GM23338 (cell line): ENCODE measurements around the gene RBL2. TPM values are rescaled to one million over a fixed set of nuclear protein-coding genes. Genes with fewer than 3 reads are reported as not detected.

Source experiments
- ATAC-seq: fragments of 200-7000 bp; cut with Tn5 transposase; 3 replicates; pipeline ENCODE4 v1.9.1; 2020
- DNase-seq: peaks from one replicate; pipeline ENCODE4 v3.0.0-alpha.2; 2015; ENCODE audit warnings: low spot score
- H2AFZ ChIP-seq: fragments of 200-600 bp; sonication (generic); 2 replicates; pipeline ENCODE4 v1.8.0; 2016; ENCODE audit warnings: antibody characterized with exemption, mild to moderate bottlenecking, moderate library complexity
- H3F3A ChIP-seq: fragments of 200-600 bp; sonication (generic); replicated peaks from 2 replicates; pipeline ENCODE4 v1.8.0; 2017; ENCODE audit warnings: antibody characterized with exemption, mixed run types, low read depth
- H3K27ac ChIP-seq: fragments of 200-600 bp; sonication (generic); 2 replicates; pipeline ENCODE4 v1.6.1; 2016; ENCODE audit warnings: low read depth
- H3K27me3 ChIP-seq: fragments of 200-600 bp; sonication (generic); 2 replicates; pipeline ENCODE4 v1.8.0; 2016; ENCODE audit warnings: mild to moderate bottlenecking, mixed run types, moderate library complexity; ENCODE audit not compliant: insufficient read depth
- H3K36me3 ChIP-seq: fragments of 200-600 bp; sonication (generic); 2 replicates; pipeline ENCODE4 v1.8.0; 2016; ENCODE audit warnings: mild to moderate bottlenecking; ENCODE audit not compliant: insufficient read depth
- H3K4me1 ChIP-seq: fragments of 200-600 bp; sonication (generic); 2 replicates; pipeline ENCODE4 v1.8.0; 2016; ENCODE audit warnings: mild to moderate bottlenecking, moderate library complexity; ENCODE audit not compliant: insufficient read depth
- H3K4me2 ChIP-seq: fragments of 200-600 bp; sonication (generic); 2 replicates; pipeline ENCODE4 v1.7.1; 2017; ENCODE audit warnings: mixed run types
- H3K4me3 ChIP-seq: fragments of 200-600 bp; sonication (generic); 2 replicates; pipeline ENCODE4 v1.6.1; 2016; ENCODE audit warnings: mixed run types
- H3K79me2 ChIP-seq: fragments of 200-600 bp; sonication (generic); replicated peaks from 2 replicates; pipeline ENCODE4 v1.8.0; 2017; ENCODE audit warnings: mild to moderate bottlenecking; ENCODE audit not compliant: insufficient read depth
- H3K9me2 ChIP-seq: fragments of 200-600 bp; sonication (generic); 2 replicates; pipeline ENCODE4 v1.8.0; 2017; ENCODE audit not compliant: insufficient read depth
- H4K20me1 ChIP-seq: fragments of 200-600 bp; sonication (generic); replicated peaks from 2 replicates; pipeline ENCODE4 v1.8.0; 2017; ENCODE audit warnings: mild to moderate bottlenecking; ENCODE audit not compliant: insufficient read depth
- H3K27ac Mint-ChIP-seq: 2 replicates; pipeline ENCODE4 v1.8.0; 2020; ENCODE audit warnings: inconsistent platforms, mild to moderate bottlenecking, moderate library complexity, mixed read lengths
- H3K27me3 Mint-ChIP-seq: 3 replicates; pipeline ENCODE4 v1.8.0; 2022; ENCODE audit warnings: low read depth, mild to moderate bottlenecking, moderate library complexity, mixed read lengths, inconsistent platforms; ENCODE audit not compliant: insufficient read depth, poor library complexity
- H3K36me3 Mint-ChIP-seq: 3 replicates; pipeline ENCODE4 v1.8.0; 2021; ENCODE audit warnings: low read depth, mild to moderate bottlenecking, inconsistent platforms, moderate library complexity, mixed read lengths
- H3K4me1 Mint-ChIP-seq: 3 replicates; pipeline ENCODE4 v1.8.0; 2020; ENCODE audit warnings: mild to moderate bottlenecking, inconsistent platforms, mixed read lengths
- H3K4me3 Mint-ChIP-seq: 3 replicates; pipeline ENCODE4 v1.8.0; 2021; ENCODE audit warnings: moderate library complexity, mild to moderate bottlenecking, inconsistent platforms, mixed read lengths
- H3K9me3 Mint-ChIP-seq: 3 replicates; pipeline ENCODE4 v1.8.0; 2020; ENCODE audit warnings: moderate library complexity, mild to moderate bottlenecking, inconsistent platforms, mixed read lengths
- CREB1 ChIP-seq: fragments of 250-450 bp; sonication (Bioruptor Pico); IDR thresholded peaks from 2 replicates; pipeline ENCODE4 v1.5.0; 2020; ENCODE audit warnings: low read depth, mild to moderate bottlenecking, moderate library complexity
- EZH2phosphoT487 ChIP-seq: fragments of 200-600 bp; sonication (generic); IDR thresholded peaks from one replicate; pipeline ENCODE4 v1.8.1; 2018; ENCODE audit warnings: antibody characterized with exemption; ENCODE audit not compliant: unreplicated experiment
- JUNB ChIP-seq: IDR thresholded peaks from one replicate; pipeline ENCODE4 v1.6.1; 2016; ENCODE audit warnings: antibody characterized with exemption; ENCODE audit not compliant: unreplicated experiment
- POLR2AphosphoS5 ChIP-seq: IDR thresholded peaks from 2 replicates; pipeline ENCODE4 v1.6.1; 2016; ENCODE audit warnings: antibody characterized with exemption, low read depth
- polyA plus RNA-seq: library from polyadenylated mRNA; unstranded; fragments of >200 nt; fragmentation: Nextera tagmentation; extraction: Ambion mirVana; gene quantifications from 2 replicates; pipeline ENCODE4 v1.2.1, GENCODE V29; 2016
- total RNA-seq: library from RNA; depleted of rRNA; stranded (reverse); fragments of >200 nt; shearing (Covaris generic); gene quantifications from 2 replicates; pipeline ENCODE4 v1.2.3, GENCODE V29; 2014
- TF ChIP-seq, protein P1 (sequence below): fragments of 250-450 bp; sonication (Bioruptor Pico); IDR thresholded peaks from 2 replicates; pipeline ENCODE4 v1.5.0; 2020; ENCODE audit warnings: mild to moderate bottlenecking, moderate library complexity
- TF ChIP-seq, protein P2 (sequence below): IDR thresholded peaks from 2 replicates; pipeline ENCODE4 v1.6.1; 2016; ENCODE audit warnings: antibody characterized with exemption
- TF ChIP-seq, protein P3 (sequence below): IDR thresholded peaks from one replicate; pipeline ENCODE4 v1.6.1; 2018; ENCODE audit warnings: antibody characterized with exemption; ENCODE audit not compliant: unreplicated experiment

The RBL2 gene
- total and polyA plus RNA-seq, 2 experiments from 2014 or later, result 15.4 to 43.3 TPM

DNA sequence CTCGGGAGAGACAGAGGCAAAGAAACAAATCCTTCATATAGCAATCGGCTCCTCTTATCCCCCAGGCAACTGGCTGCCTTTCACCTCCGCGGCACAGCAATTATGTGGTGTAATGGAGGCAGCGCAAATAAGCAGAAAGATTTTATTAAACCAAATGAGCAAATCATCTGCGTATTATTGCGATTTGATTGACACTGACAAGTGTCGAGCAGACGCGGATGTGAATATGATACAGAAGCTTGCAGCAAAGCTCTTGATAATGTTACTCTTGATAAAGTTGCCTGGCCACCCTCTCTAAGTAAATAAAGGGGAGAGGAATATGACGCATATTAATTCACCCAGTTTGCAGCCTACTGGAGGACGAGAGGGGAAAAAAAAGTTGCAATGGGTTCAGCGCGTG is 95.2 kb downstream of the RBL2 start (continued):
- TF ChIP-seq, protein P1, sequence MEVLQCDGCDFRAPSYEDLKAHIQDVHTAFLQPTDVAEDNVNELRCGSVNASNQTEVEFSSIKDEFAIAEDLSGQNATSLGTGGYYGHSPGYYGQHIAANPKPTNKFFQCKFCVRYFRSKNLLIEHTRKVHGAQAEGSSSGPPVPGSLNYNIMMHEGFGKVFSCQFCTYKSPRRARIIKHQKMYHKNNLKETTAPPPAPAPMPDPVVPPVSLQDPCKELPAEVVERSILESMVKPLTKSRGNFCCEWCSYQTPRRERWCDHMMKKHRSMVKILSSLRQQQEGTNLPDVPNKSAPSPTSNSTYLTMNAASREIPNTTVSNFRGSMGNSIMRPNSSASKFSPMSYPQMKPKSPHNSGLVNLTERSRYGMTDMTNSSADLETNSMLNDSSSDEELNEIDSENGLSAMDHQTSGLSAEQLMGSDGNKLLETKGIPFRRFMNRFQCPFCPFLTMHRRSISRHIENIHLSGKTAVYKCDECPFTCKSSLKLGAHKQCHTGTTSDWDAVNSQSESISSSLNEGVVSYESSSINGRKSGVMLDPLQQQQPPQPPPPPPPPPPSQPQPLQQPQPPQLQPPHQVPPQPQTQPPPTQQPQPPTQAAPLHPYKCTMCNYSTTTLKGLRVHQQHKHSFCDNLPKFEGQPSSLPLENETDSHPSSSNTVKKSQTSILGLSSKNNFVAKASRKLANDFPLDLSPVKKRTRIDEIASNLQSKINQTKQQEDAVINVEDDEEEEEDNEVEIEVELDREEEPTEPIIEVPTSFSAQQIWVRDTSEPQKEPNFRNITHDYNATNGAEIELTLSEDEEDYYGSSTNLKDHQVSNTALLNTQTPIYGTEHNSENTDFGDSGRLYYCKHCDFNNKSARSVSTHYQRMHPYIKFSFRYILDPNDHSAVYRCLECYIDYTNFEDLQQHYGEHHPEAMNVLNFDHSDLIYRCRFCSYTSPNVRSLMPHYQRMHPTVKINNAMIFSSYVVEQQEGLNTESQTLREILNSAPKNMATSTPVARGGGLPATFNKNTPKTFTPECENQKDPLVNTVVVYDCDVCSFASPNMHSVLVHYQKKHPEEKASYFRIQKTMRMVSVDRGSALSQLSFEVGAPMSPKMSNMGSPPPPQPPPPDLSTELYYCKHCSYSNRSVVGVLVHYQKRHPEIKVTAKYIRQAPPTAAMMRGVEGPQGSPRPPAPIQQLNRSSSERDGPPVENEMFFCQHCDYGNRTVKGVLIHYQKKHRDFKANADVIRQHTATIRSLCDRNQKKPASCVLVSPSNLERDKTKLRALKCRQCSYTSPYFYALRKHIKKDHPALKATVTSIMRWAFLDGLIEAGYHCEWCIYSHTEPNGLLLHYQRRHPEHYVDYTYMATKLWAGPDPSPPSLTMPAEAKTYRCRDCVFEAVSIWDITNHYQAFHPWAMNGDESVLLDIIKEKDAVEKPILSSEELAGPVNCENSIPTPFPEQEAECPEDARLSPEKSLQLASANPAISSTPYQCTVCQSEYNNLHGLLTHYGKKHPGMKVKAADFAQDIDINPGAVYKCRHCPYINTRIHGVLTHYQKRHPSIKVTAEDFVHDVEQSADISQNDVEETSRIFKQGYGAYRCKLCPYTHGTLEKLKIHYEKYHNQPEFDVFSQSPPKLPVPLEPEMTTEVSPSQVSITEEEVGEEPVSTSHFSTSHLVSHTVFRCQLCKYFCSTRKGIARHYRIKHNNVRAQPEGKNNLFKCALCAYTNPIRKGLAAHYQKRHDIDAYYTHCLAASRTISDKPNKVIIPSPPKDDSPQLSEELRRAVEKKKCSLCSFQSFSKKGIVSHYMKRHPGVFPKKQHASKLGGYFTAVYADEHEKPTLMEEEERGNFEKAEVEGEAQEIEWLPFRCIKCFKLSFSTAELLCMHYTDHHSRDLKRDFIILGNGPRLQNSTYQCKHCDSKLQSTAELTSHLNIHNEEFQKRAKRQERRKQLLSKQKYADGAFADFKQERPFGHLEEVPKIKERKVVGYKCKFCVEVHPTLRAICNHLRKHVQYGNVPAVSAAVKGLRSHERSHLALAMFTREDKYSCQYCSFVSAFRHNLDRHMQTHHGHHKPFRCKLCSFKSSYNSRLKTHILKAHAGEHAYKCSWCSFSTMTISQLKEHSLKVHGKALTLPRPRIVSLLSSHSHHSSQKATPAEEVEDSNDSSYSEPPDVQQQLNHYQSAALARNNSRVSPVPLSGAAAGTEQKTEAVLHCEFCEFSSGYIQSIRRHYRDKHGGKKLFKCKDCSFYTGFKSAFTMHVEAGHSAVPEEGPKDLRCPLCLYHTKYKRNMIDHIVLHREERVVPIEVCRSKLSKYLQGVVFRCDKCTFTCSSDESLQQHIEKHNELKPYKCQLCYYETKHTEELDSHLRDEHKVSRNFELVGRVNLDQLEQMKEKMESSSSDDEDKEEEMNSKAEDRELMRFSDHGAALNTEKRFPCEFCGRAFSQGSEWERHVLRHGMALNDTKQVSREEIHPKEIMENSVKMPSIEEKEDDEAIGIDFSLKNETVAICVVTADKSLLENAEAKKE, result no peak
- TF ChIP-seq, protein P2, sequence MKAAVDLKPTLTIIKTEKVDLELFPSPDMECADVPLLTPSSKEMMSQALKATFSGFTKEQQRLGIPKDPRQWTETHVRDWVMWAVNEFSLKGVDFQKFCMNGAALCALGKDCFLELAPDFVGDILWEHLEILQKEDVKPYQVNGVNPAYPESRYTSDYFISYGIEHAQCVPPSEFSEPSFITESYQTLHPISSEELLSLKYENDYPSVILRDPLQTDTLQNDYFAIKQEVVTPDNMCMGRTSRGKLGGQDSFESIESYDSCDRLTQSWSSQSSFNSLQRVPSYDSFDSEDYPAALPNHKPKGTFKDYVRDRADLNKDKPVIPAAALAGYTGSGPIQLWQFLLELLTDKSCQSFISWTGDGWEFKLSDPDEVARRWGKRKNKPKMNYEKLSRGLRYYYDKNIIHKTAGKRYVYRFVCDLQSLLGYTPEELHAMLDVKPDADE, result no peak
- TF ChIP-seq CREB1 (no peak), JUNB (no peak)

DNA sequence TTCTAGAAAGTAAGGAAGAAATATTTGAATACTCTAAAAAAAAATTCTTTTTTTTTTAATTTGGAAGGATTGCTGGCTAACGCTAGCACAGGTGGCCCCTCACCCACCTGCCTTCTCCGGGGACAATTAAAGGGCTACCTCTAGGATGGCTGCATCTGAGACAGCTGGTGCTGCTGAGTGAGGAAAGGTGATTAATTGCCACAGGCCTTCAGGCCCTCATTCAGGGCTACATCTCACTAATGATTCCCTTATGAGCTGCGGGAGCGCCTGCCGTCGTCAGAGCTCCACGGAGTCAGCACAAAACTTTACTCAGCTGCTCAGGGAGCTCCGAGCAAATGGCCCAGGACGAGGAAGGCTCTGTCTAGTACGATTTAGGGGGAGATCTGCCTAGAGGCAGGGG is 95.8 kb downstream of the RBL2 start:
- H3K27ac Mint-ChIP-seq, result no peak overlapping the region
- no peaks in the 10 kb centered on the region; the same call in 2 of the 3 replicates for H3K36me3 Mint-ChIP-seq
- peaks cover 7% of the 10 kb centered on the region for H3K27me3 Mint-ChIP-seq
- Histone ChIP-seq H3K4me2 (no peak overlapping the region), H3K79me2 (no peaks in the 10 kb centered on the region), H4K20me1 (no peaks in the 10 kb centered on the region), H2AFZ (peak overlapping the region; percentile 32; the same call in 1 of the 2 replicates), H3K27me3 (no peaks in the 10 kb centered on the region), H3K4me1 (no peaks in the 10 kb centered on the region), H3K9me2 (no peaks in the 10 kb centered on the region), H3K4me3 (no peak overlapping the region), H3K36me3 (no peaks in the 10 kb centered on the region), H3F3A (no peaks in the 10 kb centered on the region), H3K27ac (no peak overlapping the region)
- ATAC-seq (no peak), DNase-seq (no peak)
- peaks cover 6% of the 10 kb centered on the region; the same call in 2 of the 3 replicates for H3K4me1 Mint-ChIP-seq
- no peak overlapping the region for H3K4me3 Mint-ChIP-seq
- peaks cover 3% of the 10 kb centered on the region; the same call in 1 of the 3 replicates for H3K9me3 Mint-ChIP-seq
- TF ChIP-seq, protein P3, sequence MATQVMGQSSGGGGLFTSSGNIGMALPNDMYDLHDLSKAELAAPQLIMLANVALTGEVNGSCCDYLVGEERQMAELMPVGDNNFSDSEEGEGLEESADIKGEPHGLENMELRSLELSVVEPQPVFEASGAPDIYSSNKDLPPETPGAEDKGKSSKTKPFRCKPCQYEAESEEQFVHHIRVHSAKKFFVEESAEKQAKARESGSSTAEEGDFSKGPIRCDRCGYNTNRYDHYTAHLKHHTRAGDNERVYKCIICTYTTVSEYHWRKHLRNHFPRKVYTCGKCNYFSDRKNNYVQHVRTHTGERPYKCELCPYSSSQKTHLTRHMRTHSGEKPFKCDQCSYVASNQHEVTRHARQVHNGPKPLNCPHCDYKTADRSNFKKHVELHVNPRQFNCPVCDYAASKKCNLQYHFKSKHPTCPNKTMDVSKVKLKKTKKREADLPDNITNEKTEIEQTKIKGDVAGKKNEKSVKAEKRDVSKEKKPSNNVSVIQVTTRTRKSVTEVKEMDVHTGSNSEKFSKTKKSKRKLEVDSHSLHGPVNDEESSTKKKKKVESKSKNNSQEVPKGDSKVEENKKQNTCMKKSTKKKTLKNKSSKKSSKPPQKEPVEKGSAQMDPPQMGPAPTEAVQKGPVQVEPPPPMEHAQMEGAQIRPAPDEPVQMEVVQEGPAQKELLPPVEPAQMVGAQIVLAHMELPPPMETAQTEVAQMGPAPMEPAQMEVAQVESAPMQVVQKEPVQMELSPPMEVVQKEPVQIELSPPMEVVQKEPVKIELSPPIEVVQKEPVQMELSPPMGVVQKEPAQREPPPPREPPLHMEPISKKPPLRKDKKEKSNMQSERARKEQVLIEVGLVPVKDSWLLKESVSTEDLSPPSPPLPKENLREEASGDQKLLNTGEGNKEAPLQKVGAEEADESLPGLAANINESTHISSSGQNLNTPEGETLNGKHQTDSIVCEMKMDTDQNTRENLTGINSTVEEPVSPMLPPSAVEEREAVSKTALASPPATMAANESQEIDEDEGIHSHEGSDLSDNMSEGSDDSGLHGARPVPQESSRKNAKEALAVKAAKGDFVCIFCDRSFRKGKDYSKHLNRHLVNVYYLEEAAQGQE, result no peak
- TF ChIP-seq POLR2AphosphoS5 (no peak), JUNB (no peak), CREB1 (no peak), EZH2phosphoT487 (no peak)
